IMR-90 (cell line): ENCODE results near the gene CENPX.

Source experiments
- CHD1 ChIP-seq: IDR thresholded peaks from 2 replicates; pipeline ENCODE4 v1.6.1; 2012; ENCODE audit warnings: low read depth, low read length, improper control_type of control experiment
- POLR2A ChIP-seq: IDR thresholded peaks from 2 replicates; pipeline ENCODE4 v1.6.1; 2012; ENCODE audit warnings: mild to moderate bottlenecking, low read depth, low read length
- SMC3 ChIP-seq: fragments of 150-350 bp; IDR thresholded peaks from 2 replicates; pipeline ENCODE4 v1.6.1; 2016; ENCODE audit warnings: low read depth, mild to moderate bottlenecking, antibody characterized with exemption, low read length, moderate library complexity
- TF ChIP-seq, protein P1 (sequence below): conservative IDR thresholded peaks from 2 replicates; pipeline ENCODE4 v1.5.1; 2012; ENCODE audit warnings: mild to moderate bottlenecking, low read depth, low read length, improper control_type of control experiment

DNA sequence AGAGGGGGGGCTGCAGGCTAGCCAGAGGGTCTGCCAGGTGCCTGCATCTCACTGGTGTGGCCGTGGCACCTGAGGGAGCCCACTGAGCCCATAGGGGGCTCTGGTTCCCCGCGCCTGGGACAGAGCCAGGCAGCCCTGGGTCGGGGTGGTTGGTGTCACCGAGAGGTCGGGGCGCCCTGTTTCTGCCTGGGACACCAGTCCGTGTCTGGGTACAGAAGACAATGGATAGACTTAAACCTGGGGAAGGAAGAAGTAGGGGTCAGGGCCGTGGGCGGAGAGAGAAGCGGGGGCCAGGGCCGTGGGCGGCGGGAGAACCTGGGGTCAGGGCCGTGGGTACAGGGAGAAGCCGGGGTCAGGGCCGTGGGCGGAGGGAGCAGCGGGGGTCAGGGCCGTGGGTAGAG is 25.9 kb upstream of the CENPX start:
- TF ChIP-seq, protein P1, sequence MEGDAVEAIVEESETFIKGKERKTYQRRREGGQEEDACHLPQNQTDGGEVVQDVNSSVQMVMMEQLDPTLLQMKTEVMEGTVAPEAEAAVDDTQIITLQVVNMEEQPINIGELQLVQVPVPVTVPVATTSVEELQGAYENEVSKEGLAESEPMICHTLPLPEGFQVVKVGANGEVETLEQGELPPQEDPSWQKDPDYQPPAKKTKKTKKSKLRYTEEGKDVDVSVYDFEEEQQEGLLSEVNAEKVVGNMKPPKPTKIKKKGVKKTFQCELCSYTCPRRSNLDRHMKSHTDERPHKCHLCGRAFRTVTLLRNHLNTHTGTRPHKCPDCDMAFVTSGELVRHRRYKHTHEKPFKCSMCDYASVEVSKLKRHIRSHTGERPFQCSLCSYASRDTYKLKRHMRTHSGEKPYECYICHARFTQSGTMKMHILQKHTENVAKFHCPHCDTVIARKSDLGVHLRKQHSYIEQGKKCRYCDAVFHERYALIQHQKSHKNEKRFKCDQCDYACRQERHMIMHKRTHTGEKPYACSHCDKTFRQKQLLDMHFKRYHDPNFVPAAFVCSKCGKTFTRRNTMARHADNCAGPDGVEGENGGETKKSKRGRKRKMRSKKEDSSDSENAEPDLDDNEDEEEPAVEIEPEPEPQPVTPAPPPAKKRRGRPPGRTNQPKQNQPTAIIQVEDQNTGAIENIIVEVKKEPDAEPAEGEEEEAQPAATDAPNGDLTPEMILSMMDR, result no peak
- no peak for TF ChIP-seq CHD1
- TF ChIP-seq SMC3, result no peak
- no peak for TF ChIP-seq POLR2A
